H9 (cell line): ENCODE data around the gene LARGE1. TPM values are rescaled to one million over a fixed set of nuclear protein-coding genes. Genes with fewer than 3 reads are reported as not detected.

Experiments used
- DNase-seq: peaks from one replicate; pipeline ENCODE4 v3.0.0-alpha.2; 2017
- H2AFZ ChIP-seq: one replicate; pipeline ENCODE4 v1.6.1; 2013; ENCODE audit warnings: mild to moderate bottlenecking, low read length, control low read depth, moderate library complexity
- H2AK5ac ChIP-seq: 2 replicates; pipeline ENCODE4 v1.6.1; 2013; ENCODE audit warnings: low read length, control low read depth, mixed read lengths; ENCODE audit not compliant: insufficient read length
- H2BK120ac ChIP-seq: one replicate; pipeline ENCODE4 v1.6.1; 2013; ENCODE audit warnings: low read depth, mild to moderate bottlenecking, low read length, control low read depth, inconsistent platforms; ENCODE audit not compliant: poor library complexity, severe bottlenecking
- H2BK12ac ChIP-seq: 2 replicates; pipeline ENCODE4 v1.6.1; 2013; ENCODE audit warnings: low read length, control low read depth, mixed read lengths, low read depth; ENCODE audit not compliant: insufficient read length
- H2BK15ac ChIP-seq: 2 replicates; pipeline ENCODE4 v1.6.1; 2013; ENCODE audit warnings: low read depth, low read length, control low read depth
- H2BK20ac ChIP-seq: one replicate; pipeline ENCODE4 v1.6.1; 2013; ENCODE audit warnings: low read depth, mild to moderate bottlenecking, low read length, control low read depth, inconsistent platforms; ENCODE audit not compliant: poor library complexity, severe bottlenecking
- H2BK5ac ChIP-seq: 2 replicates; pipeline ENCODE4 v1.6.1; 2013; ENCODE audit warnings: low read length, control low read depth, mixed read lengths; ENCODE audit not compliant: insufficient read length
- H3K14ac ChIP-seq: 2 replicates; pipeline ENCODE4 v1.6.1; 2013; ENCODE audit warnings: low read length, control low read depth; ENCODE audit not compliant: insufficient read depth
- H3K18ac ChIP-seq: 2 replicates; pipeline ENCODE4 v1.6.1; 2013; ENCODE audit warnings: low read depth, mild to moderate bottlenecking, mixed read lengths, low read length, control low read depth; ENCODE audit not compliant: insufficient read length
- H3K23ac ChIP-seq: 2 replicates; pipeline ENCODE4 v1.6.1; 2013; ENCODE audit warnings: low read length, control low read depth, mixed read lengths, low read depth; ENCODE audit not compliant: insufficient read length
- H3K23me2 ChIP-seq: 2 replicates; pipeline ENCODE4 v1.6.1; 2013; ENCODE audit warnings: low read depth, mild to moderate bottlenecking, mixed read lengths, low read length, control low read depth; ENCODE audit not compliant: insufficient read length, poor library complexity, severe bottlenecking
- H3K27ac ChIP-seq: 2 replicates; pipeline ENCODE4 v1.5.1; 2013; ENCODE audit warnings: low read length, control low read depth, mixed read lengths, low read depth; ENCODE audit not compliant: insufficient read length
- H3K27me3 ChIP-seq: 2 replicates; pipeline ENCODE4 v1.6.1; 2013; ENCODE audit warnings: low read length, control low read depth, inconsistent platforms; ENCODE audit not compliant: insufficient read depth
- H3K4ac ChIP-seq: 2 replicates; pipeline ENCODE4 v1.6.1; 2013; ENCODE audit warnings: low read depth, mild to moderate bottlenecking, control low read depth, inconsistent platforms, low read length, moderate library complexity
- H3K4me1 ChIP-seq: 2 replicates; pipeline ENCODE4 v1.6.1; 2013; ENCODE audit warnings: low read length, control low read depth, inconsistent platforms; ENCODE audit not compliant: insufficient read depth
- H3K4me2 ChIP-seq: 2 replicates; pipeline ENCODE4 v1.6.1; 2013; ENCODE audit warnings: low read length, control low read depth, mixed read lengths; ENCODE audit not compliant: insufficient read length, insufficient read depth
- H3K56ac ChIP-seq: 2 replicates; pipeline ENCODE4 v1.6.1; 2013; ENCODE audit warnings: low read depth, mild to moderate bottlenecking, mixed read lengths, low read length, control low read depth; ENCODE audit not compliant: insufficient read length
- H3K79me1 ChIP-seq: 2 replicates; pipeline ENCODE4 v1.6.1; 2013; ENCODE audit warnings: low read depth, mild to moderate bottlenecking, moderate library complexity, low read length, control low read depth, inconsistent platforms; ENCODE audit not compliant: insufficient read depth, poor library complexity, severe bottlenecking
- H3K79me2 ChIP-seq: 2 replicates; pipeline ENCODE4 v1.6.1; 2013; ENCODE audit warnings: low read length, control low read depth, inconsistent platforms; ENCODE audit not compliant: insufficient read depth
- H3K9ac ChIP-seq: 2 replicates; pipeline ENCODE4 v1.6.1; 2013; ENCODE audit warnings: low read length, control low read depth, mixed read lengths; ENCODE audit not compliant: insufficient read length; ENCODE audit errors: extremely low read depth
- H3K9me3 ChIP-seq: one replicate; pipeline ENCODE4 v1.6.1; 2013; ENCODE audit warnings: low read depth, low read length, inconsistent platforms; ENCODE audit not compliant: control insufficient read depth
- H3T11ph ChIP-seq: one replicate; pipeline ENCODE4 v1.6.1; 2013; ENCODE audit warnings: mild to moderate bottlenecking, low read length, control low read depth, inconsistent platforms
- H4K20me1 ChIP-seq: one replicate; pipeline ENCODE4 v1.6.1; 2013; ENCODE audit not compliant: control insufficient read depth, insufficient read length, insufficient read depth
- H4K5ac ChIP-seq: 2 replicates; pipeline ENCODE4 v1.6.1; 2013; ENCODE audit warnings: low read depth, mild to moderate bottlenecking, mixed read lengths, low read length, control low read depth; ENCODE audit not compliant: insufficient read length
- H4K8ac ChIP-seq: replicated peaks from 2 replicates; pipeline ENCODE4 v1.6.1; 2013; ENCODE audit warnings: low read length, control low read depth, mixed read lengths, low read depth; ENCODE audit not compliant: insufficient read length
- H4K91ac ChIP-seq: 2 replicates; pipeline ENCODE4 v1.6.1; 2013; ENCODE audit warnings: low read depth, mild to moderate bottlenecking, moderate library complexity, mixed read lengths, low read length, control low read depth; ENCODE audit not compliant: insufficient read length
- H3K27ac Mint-ChIP-seq, 3 experiments: 2 replicates in 2 of 3; 3 replicates in 1 of 3; pipeline ENCODE4 v1.8.0; 2020 to 2021; ENCODE audit warnings: mixed read lengths in 3 of 3, mild to moderate bottlenecking in 1 of 3, moderate library complexity in 1 of 3
- H3K27me3 Mint-ChIP-seq: 2 replicates; pipeline ENCODE4 v1.8.0; 2021; ENCODE audit warnings: low read depth, mild to moderate bottlenecking, moderate library complexity, mixed read lengths
- H3K36me3 Mint-ChIP-seq, 3 experiments: 2 replicates in 2 of 3; 3 replicates in 1 of 3; pipeline ENCODE4 v1.8.0; 2020 to 2021; ENCODE audit warnings: low read depth in 3 of 3, mixed read lengths in 3 of 3; ENCODE audit not compliant: insufficient read depth in 1 of 3
- H3K4me1 Mint-ChIP-seq, 2 experiments: 2 replicates each; pipeline ENCODE4 v1.8.0; 2020; ENCODE audit warnings: mixed read lengths in 2 of 2
- H3K4me3 Mint-ChIP-seq, 2 experiments: 2 replicates in 1 of 2; 3 replicates in 1 of 2; pipeline ENCODE4 v1.8.0; 2020 to 2021; ENCODE audit warnings: mild to moderate bottlenecking in 2 of 2, mixed read lengths in 2 of 2, moderate library complexity in 1 of 2
- H3K9me3 Mint-ChIP-seq, 2 experiments: 2 replicates in 1 of 2; 3 replicates in 1 of 2; pipeline ENCODE4 v1.8.0; 2020; ENCODE audit warnings: mild to moderate bottlenecking in 2 of 2, mixed read lengths in 2 of 2, moderate library complexity in 1 of 2
- CTCF ChIP-seq: fragments of 200-600 bp; sonication (generic); conservative IDR thresholded peaks from 3 replicates; pipeline ENCODE4 v1.8.0; 2021; ENCODE audit warnings: antibody characterized with exemption, mild to moderate bottlenecking
- WGBS: extraction: QIAGEN DNeasy Blood & Tissue Kit; methylation state at CpG from one replicate; pipeline ENCODE4 v1.1.7; 2013; ENCODE audit warnings: missing lambda C conversion rate, low lambda C conversion rate, mixed read lengths; ENCODE audit not compliant: insufficient read length; ENCODE audit errors: extremely low coverage; 5-methylcytosine and 5-hydroxymethylcytosine counted together
- total RNA-seq: library from RNA; stranded (reverse); gene quantifications from 2 replicates; pipeline ENCODE4 v1.2.1, GENCODE V29; 2021

LARGE1 gene
- total RNA-seq, 1 experiment from 2014 or later = 43.5 TPM

- H3K27me3 Mint-ChIP-seq = no peaks in the 10 kb centered on the region
- H2BK12ac ChIP-seq = no peak overlapping the region
- no peak overlapping the region for H4K8ac ChIP-seq
- peaks cover 12 to 22% (median 12%) of the 10 kb centered on the region in 3 experiments; a peak in 6 of 7 replicates for H3K36me3 Mint-ChIP-seq
- no peak overlapping the region for H3K56ac ChIP-seq
- H4K20me1 ChIP-seq = no peaks in the 10 kb centered on the region
- peaks cover 6 to 12% of the 10 kb centered on the region in 2 experiments; a peak in 3 of 5 replicates for H3K9me3 Mint-ChIP-seq
- H3K27ac ChIP-seq = no peak overlapping the region
- no peak overlapping the region for H3K4ac ChIP-seq
- no peaks in the 10 kb centered on the region for H3K9me3 ChIP-seq
- H3K4me2 ChIP-seq = no peak overlapping the region
- peaks cover 6% of the 10 kb centered on the region for H3K79me1 ChIP-seq
- H2AK5ac ChIP-seq = no peak overlapping the region
- H3K27ac Mint-ChIP-seq = peak overlapping the region in 1 of 3 experiments; percentile 51; a peak in 1 of 7 replicates
- H3K4me3 Mint-ChIP-seq = peak overlapping the region in 1 of 2 experiments; percentile 36; a peak in 1 of 5 replicates
- H3K4me1 ChIP-seq = peaks cover 16% of the 10 kb centered on the region
- H2BK120ac ChIP-seq = no peak overlapping the region
- H3K23ac ChIP-seq = no peak overlapping the region
- H3K18ac ChIP-seq = no peak overlapping the region
- H4K5ac ChIP-seq = no peak overlapping the region
- no peak overlapping the region for H2AFZ ChIP-seq
- WGBS = no CpG with 5 or more reads among the region's 4 CpGs
- no peak overlapping the region for H2BK5ac ChIP-seq
- no peak overlapping the region for H3K14ac ChIP-seq
- H3K4me1 Mint-ChIP-seq = peaks cover 64 to 68% of the 10 kb centered on the region in 2 experiments
- H2BK20ac ChIP-seq = no peak overlapping the region
- H3K23me2 ChIP-seq = no peaks in the 10 kb centered on the region
- no peak overlapping the region for H3K9ac ChIP-seq
- H3K27me3 ChIP-seq = no peaks in the 10 kb centered on the region
- H3T11ph ChIP-seq = no peak overlapping the region
- H3K79me2 ChIP-seq = peaks cover 27% of the 10 kb centered on the region; the same call in 1 of the 2 replicates
- DNase-seq = no peak
- no peak overlapping the region for H2BK15ac ChIP-seq
- no peak overlapping the region for H4K91ac ChIP-seq
- TF ChIP-seq CTCF = no peak
Measured at GRCh38 chr22:33821290-33821689, 99.0 kb downstream of the LARGE1 start.
